Cardiac fibroblast (primary cell): ENCODE data around the gene DNAJA4.
A peak's percentile ranks its signal among the peaks of the same experiment; 100 is the strongest.

Source experiments
- DNase-seq, 2 donors: peaks; one replicate each; pipeline versions ENCODE4 v3.0.0 to v3.0.0-alpha.2; 2010; ENCODE audit warnings: low read depth in 2 of 2
- H3K4me3 ChIP-seq, 2 donors: replicated peaks in 1 of 2; 1 replicate in 1 of 2; 2 replicates in 1 of 2; pipeline ENCODE4 v1.5.1; 2011; ENCODE audit warnings: low read depth in 2 of 2, low read length in 2 of 2, mild to moderate bottlenecking in 2 of 2, moderate library complexity in 1 of 2
- TF ChIP-seq, protein P1 (sequence below): IDR thresholded peaks from one replicate; pipeline ENCODE4 v1.5.1; 2011; ENCODE audit warnings: low read depth, mild to moderate bottlenecking, low read length, inconsistent platforms

DNAJA4 gene

DNA sequence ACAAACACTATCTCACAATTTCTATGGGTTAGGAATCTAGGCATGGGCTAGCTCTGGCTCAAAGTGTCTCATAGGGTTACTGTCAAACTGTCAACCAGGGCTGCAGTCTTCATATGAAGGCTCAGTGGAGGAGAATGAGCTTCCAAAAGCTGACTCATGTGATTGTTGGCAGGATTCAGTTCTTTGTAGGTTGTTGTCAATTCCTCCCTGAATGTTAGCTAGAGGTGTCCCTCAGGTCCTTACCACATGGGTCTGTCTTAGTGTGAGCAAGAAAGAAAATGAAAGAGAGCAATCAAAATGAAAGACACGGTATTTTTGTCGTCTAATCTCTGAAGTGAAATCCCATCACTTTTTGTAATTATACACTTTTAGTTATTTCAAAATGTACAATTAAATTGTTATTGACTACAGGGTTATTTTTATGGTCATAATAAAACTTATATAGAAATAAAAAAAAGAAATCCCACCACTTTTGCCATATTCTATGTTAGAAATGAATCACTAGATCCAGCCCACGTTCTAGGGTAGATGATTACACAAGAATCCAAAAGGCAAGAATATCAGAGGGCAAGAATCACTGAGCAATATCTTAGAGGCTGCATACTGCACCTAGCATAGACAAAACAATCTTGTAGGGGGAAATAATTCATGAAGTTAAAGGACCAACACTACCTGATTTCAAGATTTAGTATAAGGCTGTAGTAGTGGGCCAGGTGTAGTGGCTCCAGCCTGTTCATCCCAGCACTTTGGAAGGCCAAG is 38.4 kb upstream of the DNAJA4 start:
- H3K4me3 ChIP-seq = no peak overlapping the region
- TF ChIP-seq, protein P1, sequence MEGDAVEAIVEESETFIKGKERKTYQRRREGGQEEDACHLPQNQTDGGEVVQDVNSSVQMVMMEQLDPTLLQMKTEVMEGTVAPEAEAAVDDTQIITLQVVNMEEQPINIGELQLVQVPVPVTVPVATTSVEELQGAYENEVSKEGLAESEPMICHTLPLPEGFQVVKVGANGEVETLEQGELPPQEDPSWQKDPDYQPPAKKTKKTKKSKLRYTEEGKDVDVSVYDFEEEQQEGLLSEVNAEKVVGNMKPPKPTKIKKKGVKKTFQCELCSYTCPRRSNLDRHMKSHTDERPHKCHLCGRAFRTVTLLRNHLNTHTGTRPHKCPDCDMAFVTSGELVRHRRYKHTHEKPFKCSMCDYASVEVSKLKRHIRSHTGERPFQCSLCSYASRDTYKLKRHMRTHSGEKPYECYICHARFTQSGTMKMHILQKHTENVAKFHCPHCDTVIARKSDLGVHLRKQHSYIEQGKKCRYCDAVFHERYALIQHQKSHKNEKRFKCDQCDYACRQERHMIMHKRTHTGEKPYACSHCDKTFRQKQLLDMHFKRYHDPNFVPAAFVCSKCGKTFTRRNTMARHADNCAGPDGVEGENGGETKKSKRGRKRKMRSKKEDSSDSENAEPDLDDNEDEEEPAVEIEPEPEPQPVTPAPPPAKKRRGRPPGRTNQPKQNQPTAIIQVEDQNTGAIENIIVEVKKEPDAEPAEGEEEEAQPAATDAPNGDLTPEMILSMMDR = no peak
- peak in 1 of 2 donors; percentile 49 for DNase-seq

DNA sequence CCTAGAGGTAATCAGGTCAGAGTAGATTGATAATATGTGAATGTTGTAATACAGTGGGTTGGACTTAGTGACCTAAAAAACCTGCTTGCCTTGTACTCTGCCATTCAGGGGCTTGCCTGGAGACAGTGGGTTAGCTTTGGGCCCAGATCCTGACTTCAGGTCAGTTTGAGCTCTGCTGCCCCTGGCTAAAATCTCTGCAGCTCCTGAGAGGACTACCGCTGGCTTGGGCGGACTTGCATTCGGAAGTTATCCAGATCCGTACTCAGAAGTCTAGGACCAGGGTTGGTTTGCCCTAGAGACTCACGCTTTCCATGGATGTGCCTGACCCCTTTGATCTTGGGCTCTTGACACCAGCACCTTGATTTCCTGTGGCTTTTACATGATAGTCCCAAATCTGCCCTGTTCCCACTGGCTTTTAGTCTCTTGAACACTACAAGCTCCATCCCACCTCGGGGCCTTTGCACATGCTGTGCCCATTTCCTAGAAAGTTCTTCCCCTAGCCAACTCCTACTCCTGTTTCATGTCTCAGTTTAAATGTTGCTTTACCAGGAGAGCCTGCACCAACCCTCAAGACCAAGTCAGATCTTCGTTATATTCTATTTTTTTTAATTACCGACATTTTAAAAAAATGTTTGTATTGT is 35.9 kb upstream of the DNAJA4 start:
- H3K4me3 ChIP-seq = no peak overlapping the region
- TF ChIP-seq, protein P1 = no peak
- DNase-seq = no peak

DNA sequence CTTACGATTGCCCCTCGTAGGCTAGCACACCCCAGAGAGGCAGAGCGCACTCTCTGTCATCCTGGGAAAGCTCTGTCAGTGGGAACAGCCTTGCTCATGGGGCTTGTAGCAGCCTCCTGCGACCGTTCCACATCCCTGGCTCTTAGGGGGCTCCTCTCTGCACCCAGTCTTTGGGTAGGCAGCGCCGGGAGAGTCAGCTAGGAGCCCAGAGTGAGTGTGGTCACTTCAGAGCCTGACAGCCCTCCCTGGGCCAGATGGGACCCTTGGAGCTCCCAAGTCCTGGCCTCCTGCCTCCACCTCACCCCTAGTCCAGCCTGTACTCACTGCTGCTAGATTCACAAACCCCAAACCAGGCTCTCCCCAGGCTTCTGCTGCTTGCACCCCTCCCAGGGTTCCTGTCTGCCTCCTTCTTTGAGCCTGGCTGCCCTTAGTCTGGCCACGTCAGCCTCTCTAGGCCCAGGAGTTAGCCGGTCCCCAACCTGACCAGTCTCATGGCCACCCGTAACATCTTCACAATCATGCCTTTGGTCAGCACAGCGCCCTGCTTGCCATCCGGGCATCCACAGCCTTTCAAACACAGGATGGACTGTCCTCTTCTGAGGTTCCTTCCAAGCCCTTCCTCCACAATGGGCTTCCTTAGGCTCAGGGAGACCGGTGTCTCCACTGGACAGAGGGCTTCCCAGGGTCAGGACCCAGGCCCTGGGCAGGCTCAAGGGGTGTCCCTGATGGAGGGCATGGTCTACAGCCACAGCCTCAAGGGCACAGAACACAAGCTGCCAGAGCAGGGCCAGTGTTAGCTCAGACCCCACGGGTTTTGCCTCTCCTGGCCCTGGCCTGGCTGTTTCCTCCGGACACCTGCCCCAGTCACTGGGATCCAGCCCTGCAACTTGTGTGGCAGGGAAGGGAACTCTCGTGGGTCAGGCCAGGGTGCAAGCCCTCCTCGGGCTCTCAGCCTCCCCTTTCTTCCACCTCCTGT is 34.6 kb upstream of the DNAJA4 start:
- no peak for DNase-seq
- TF ChIP-seq, protein P1 = no peak
- H3K4me3 ChIP-seq = no peak overlapping the region

DNA sequence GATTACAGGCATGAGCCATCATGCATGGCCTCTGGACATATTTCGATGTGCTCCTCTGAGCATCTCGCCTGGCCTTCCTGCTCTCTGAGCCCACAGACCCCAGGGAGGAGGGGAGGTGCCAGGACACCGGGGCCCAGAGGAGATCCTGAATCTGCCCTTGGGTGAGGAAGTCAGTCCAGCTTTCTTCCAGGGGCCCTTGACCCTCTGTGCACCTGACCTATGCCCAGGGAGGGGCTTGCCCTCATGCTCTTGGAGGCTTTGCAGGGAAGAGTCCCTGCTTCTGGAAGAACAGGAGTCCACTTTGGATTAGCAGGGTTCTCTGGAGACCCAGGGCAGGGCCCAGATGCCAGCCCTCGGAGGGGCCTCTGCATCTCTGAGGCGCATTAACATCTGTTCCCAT is 31.4 kb upstream of the DNAJA4 start:
- DNase-seq = no peak
- TF ChIP-seq, protein P1 = no peak
- H3K4me3 ChIP-seq = no peak overlapping the region

GRCh38 chr15:78233496-78233895 is 30.9 kb upstream of the DNAJA4 start:
- TF ChIP-seq, protein P1 = no peak
- no peak overlapping the region for H3K4me3 ChIP-seq
- DNase-seq = no peak

DNA sequence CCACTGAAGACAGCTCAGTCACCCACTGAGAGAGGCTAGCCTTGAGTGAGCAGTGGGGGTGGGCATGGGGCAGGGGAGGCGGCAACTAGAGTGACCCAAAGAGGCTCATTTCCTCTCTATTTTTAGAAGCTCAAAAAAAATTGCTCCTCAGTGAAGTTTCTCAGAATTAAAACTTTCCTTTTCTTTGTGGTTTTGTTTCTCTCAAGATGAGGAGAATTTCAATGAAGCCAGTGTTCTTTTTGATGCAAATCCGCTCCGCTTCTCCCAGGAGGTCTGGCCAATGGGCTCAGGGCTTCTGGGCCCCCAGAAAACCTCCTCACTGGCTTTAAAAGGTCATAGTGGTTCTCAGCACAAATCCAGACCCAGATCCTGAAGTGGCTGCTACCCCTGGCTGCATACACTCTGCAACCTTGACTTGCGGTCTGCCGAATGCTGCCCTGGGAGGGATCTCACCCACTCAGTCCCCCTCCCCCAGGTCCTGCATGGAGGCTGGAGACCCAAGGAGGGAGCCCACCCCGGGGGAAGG is 29.8 kb upstream of the DNAJA4 start, which contains the start of gene ACSBG1:
Gene ACSBG1, minus strand, starts transcription at position 51 of the 526 bp plus-strand sequence. CDS start 64 bp downstream, outside the sequence.
- TF ChIP-seq, protein P1 = no peak
- no peak for DNase-seq
- H3K4me3 ChIP-seq = no peak within 1 kb of the TSS
